GM18520 (cell line): ENCODE results near the gene ARRDC3.
"Not testable (repeated sequence)": the region's sequence is repeated elsewhere in the genome, so short reads cannot be mapped to it uniquely, and the experiment has no call there.

Experiments
- ATAC-seq: cut with Tn5 transposase; IDR thresholded peaks from one replicate; pipeline ENCODE4 v1.9.1; 2021; ENCODE audit not compliant: unreplicated experiment

The ARRDC3 gene

GRCh38 chr5:91361055-91361701, 21.9 kb downstream of the ARRDC3 start:
- ATAC-seq = peak; percentile 84

GRCh38 chr5:91359962-91360609, 23.0 kb downstream of the ARRDC3 start:
- ATAC-seq = no peak

GRCh38 chr5:91357806-91358205, 25.3 kb downstream of the ARRDC3 start:
- ATAC-seq = no peak

- ATAC-seq = no peak
Measured at GRCh38 chr5:91357012-91357634, 26.0 kb downstream of the ARRDC3 start.

- ATAC-seq = not testable (repeated sequence)
Measured at GRCh38 chr5:91354867-91355266, 28.2 kb downstream of the ARRDC3 start.

GRCh38 chr5:91352831-91353695, 30.1 kb downstream of the ARRDC3 start:
- ATAC-seq = no peak

- no peak for ATAC-seq
Measured at GRCh38 chr5:91345461-91345860, 37.7 kb downstream of the ARRDC3 start.

GRCh38 chr5:91344661-91345200, 38.4 kb downstream of the ARRDC3 start:
- not testable (repeated sequence) for ATAC-seq

- no peak for ATAC-seq
Measured at GRCh38 chr5:91343916-91344315, 39.2 kb downstream of the ARRDC3 start.

GRCh38 chr5:91342931-91343330, 40.2 kb downstream of the ARRDC3 start:
- ATAC-seq = not testable (repeated sequence)

- no peak for ATAC-seq
Measured at GRCh38 chr5:91341154-91341553, 42.0 kb downstream of the ARRDC3 start.

- no peak for ATAC-seq
Measured at GRCh38 chr5:91340532-91340931, 42.6 kb downstream of the ARRDC3 start.

- ATAC-seq = no peak
Measured at GRCh38 chr5:91339063-91339705, 43.9 kb downstream of the ARRDC3 start.

- peak; percentile 88 for ATAC-seq
Measured at GRCh38 chr5:91332267-91333045, 50.7 kb downstream of the ARRDC3 start.

- ATAC-seq = no peak
Measured at GRCh38 chr5:91331705-91332104, 51.4 kb downstream of the ARRDC3 start.

GRCh38 chr5:91329283-91329682, 53.8 kb downstream of the ARRDC3 start:
- ATAC-seq = no peak

GRCh38 chr5:91328743-91329142, 54.4 kb downstream of the ARRDC3 start:
- no peak for ATAC-seq

GRCh38 chr5:91322981-91323380, 60.1 kb downstream of the ARRDC3 start:
- not testable (repeated sequence) for ATAC-seq

GRCh38 chr5:91319667-91320066, 63.5 kb downstream of the ARRDC3 start:
- ATAC-seq = no peak

- ATAC-seq = no peak
Measured at GRCh38 chr5:91318724-91319123, 64.4 kb downstream of the ARRDC3 start.
